Thymus (tissue), 11 donors: ENCODE data around the gene CYB5A. TPM values are rescaled to one million over a fixed set of nuclear protein-coding genes. Genes with fewer than 3 reads are reported as not detected.

ENCODE experiments used
- DNase-seq, 9 donors: peaks; one replicate each; pipeline ENCODE4 v3.0.0-alpha.2; 2013; ENCODE audit warnings: low spot score in 9 of 9, low read depth in 6 of 9, missing footprints in 1 of 9
- H3K27ac ChIP-seq, 2 donors: one replicate each; pipeline ENCODE4 v1.5.1; 2013; ENCODE audit warnings: control low read depth in 1 of 2, low read depth in 1 of 2, low read length in 1 of 2, mild to moderate bottlenecking in 1 of 2, moderate library complexity in 1 of 2
- H3K27me3 ChIP-seq, 2 donors: one replicate each; pipeline ENCODE4 v1.5.1; 2013; ENCODE audit warnings: low read length in 1 of 2; ENCODE audit not compliant: control insufficient read depth in 2 of 2, insufficient read depth in 1 of 2
- H3K36me3 ChIP-seq, 2 donors: one replicate each; pipeline ENCODE4 v1.5.1; 2013; ENCODE audit warnings: low read length in 1 of 2, mild to moderate bottlenecking in 1 of 2, moderate library complexity in 1 of 2; ENCODE audit not compliant: control insufficient read depth in 2 of 2, insufficient read depth in 2 of 2
- H3K4me1 ChIP-seq, 2 donors: one replicate each; pipeline ENCODE4 v1.5.1; 2013; ENCODE audit warnings: low read length in 2 of 2; ENCODE audit not compliant: control insufficient read depth in 2 of 2, insufficient read depth in 2 of 2
- H3K4me3 ChIP-seq, 2 donors: one replicate each; pipeline ENCODE4 v1.5.1; 2013; ENCODE audit warnings: low read length in 2 of 2, control low read depth in 1 of 2, mild to moderate bottlenecking in 1 of 2
- H3K9me3 ChIP-seq, 2 donors: one replicate each; pipeline ENCODE4 v1.5.1; 2013; ENCODE audit warnings: low read length in 1 of 2, mild to moderate bottlenecking in 1 of 2; ENCODE audit not compliant: control insufficient read depth in 2 of 2, insufficient read depth in 1 of 2
- WGBS: extraction: QIAGEN DNeasy Blood & Tissue Kit; methylation state at CpG from one replicate; pipeline ENCODE4 v1.1.7; 2013; 5-methylcytosine and 5-hydroxymethylcytosine counted together
- polyA plus RNA-seq: library from polyadenylated mRNA; stranded (reverse); fragments of 200-250 nt; gene quantifications from one replicate; pipeline ENCODE4 v1.2.3, GENCODE V29; 2013
- total RNA-seq: library from RNA; stranded (reverse); fragments of 120-200 nt; gene quantifications from one replicate; pipeline ENCODE4 v1.2.4, GENCODE V29; 2013
- donor health status: healthy.

Gene CYB5A
- total and polyA plus RNA-seq, 2 donors, result 52.9 to 86.2 TPM

DNA sequence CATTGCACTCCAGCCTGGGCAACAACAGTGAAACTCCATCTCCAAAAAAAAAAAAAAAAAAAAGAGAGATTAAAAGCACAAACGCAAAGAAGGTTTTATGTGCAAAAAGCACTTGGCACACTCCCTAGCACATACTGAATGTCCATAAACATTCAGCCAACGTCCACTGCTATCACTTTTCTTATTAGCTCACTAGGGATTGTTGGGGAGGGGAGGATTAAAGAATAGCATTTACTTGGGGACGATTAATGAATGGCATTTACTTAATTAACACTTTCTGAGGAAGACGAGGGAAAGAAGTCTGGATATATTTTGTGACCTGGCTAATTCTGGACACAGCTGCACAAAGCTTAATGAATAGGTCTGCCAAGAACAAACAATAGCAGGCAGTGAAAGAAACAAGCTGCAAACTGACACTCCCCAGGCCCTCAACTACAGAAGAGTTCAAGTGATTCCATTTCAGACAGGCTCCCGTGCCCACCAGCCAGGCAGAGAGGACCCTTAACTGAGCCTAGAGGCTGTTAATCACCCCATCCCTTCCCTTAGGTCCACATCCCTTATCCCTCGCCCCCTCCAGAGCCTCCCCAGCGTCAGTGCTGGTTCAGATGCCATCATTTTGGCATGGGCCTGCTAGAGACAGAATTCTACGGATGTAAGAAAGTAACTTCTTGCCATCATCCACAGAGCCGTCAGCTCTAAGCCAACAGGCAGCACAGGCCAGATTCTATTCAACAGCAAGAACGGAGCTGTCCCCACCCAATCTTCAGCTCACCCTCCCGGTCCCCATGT lies 7.4 kb downstream of the CYB5A start:
- 93% methylated on average over 11 of the region's 11 CpGs for WGBS
- no peak for DNase-seq
- no peaks in the 10 kb centered on the region for H3K9me3 ChIP-seq
- no peaks in the 10 kb centered on the region for H3K36me3 ChIP-seq
- no peak overlapping the region for H3K4me3 ChIP-seq
- H3K4me1 ChIP-seq, result peaks cover 63 to 74% of the 10 kb centered on the region in 2 donors
- H3K27ac ChIP-seq, result peak overlapping the region in 1 of 2 donors; percentile 66
- no peaks in the 10 kb centered on the region for H3K27me3 ChIP-seq

DNA sequence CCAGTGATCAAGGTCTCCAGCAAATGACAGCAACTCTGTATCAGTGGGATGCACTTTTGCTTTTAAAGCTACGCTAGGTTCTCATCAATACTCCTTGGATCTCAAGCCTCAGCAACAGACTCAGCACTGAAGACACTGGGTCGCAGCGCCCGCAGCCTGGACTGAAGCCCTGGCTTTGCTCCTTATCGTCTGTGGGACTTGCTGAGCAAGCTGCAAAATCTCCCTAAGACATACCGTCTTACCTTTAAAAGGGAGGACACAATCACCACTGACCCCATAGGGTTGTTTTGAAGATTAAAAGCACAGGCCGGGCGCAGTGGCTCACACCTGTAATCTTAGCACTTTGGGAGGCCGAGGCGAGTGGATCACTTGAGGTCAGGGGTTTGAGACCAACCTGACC lies 8.1 kb downstream of the CYB5A start:
- no peaks in the 10 kb centered on the region for H3K27me3 ChIP-seq
- no peaks in the 10 kb centered on the region for H3K9me3 ChIP-seq
- H3K4me1 ChIP-seq, result peaks cover 59 to 70% of the 10 kb centered on the region in 2 donors
- DNase-seq, result no peak
- H3K27ac ChIP-seq, result peak overlapping the region in 1 of 2 donors; percentile 67
- no peak overlapping the region for H3K4me3 ChIP-seq
- WGBS, result 90% methylated on average over 10 of the region's 10 CpGs
- no peaks in the 10 kb centered on the region for H3K36me3 ChIP-seq

DNA sequence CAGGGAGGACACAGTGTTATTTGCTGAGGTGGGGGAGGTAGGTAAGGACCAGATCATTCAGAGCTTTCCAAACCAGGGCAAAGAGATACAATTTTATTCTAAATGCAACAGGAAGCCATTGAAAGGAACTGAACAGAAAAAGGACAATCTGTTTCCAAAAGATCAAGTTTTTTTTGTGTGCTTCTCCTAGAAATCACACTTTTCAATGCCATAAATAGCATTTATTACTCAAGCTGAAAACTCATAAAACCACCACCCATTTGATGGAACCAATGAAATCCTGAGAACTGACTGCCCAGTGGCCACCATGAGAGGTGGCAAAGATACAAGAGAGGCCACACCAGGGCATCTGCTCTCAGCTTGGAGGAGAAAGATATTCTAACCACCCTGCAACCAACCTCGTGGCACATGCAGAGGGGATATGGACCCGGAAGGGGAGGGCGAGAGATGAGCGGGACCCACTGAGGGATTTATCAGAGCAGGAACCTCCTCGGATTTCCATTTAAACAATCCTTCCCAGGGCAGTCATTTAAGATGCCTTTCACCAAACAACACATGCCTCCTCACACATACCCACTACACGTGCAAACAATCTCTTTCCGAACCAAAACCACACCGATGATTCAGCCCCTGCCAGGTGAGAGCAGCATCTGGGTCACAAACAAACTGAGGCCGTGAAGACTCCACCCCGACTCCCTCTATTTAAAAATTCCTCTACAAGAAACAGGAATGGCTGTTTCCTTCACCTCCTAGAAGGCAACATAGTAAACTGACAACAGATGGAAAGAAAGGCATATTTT lies 8.8 kb downstream of the CYB5A start:
- peak overlapping the region; percentile 37 to 67 for H3K27ac ChIP-seq
- no peak overlapping the region for H3K4me3 ChIP-seq
- H3K4me1 ChIP-seq, result peaks cover 53 to 63% of the 10 kb centered on the region in 2 donors
- whole genome bisulfite sequencing, result 63% methylated on average over 10 of the region's 10 CpGs
- no peaks in the 10 kb centered on the region for H3K9me3 ChIP-seq
- no peaks in the 10 kb centered on the region for H3K27me3 ChIP-seq
- peak in 2 of 9 donors; percentile 50 to 68 for DNase-seq
- H3K36me3 ChIP-seq, result peaks cover 0 to under 1% of the 10 kb centered on the region in 2 donors

DNA sequence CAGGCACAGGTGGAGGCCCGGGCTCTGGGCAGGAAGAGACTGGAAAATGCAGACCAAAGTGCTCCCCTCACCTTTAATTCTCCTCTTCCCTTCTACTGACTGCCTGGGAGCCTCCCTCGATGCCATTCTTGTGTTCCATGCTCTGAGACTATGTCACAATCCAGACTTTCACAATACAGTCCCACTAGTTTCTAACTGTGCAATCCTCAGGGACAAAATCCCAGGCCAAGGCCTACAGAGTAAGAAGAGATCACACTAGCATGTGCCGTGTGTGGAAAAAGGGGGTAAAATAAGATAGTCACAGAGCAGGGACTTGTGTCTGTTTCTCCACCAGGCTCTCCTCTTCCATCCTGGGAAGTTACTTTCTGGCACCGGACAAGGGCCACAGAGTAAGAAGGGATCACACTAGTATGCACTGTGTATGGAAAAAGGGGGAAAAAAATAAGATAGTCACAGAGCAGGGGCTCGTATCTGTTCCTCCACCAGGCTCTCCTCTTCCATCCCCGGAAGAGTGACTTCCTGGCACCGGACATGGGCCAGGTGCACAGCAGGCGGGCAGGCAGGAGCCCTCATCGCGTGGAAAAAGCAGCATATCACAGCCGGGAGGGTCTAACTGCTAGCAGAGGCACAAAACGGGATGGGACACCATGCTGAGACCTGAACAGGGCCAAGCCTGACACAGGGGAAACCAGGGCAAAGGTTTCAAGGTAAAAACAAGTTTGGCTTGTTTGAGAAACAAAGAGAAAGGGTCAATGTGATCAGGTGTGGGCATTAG lies 9.6 kb downstream of the CYB5A start:
- Histone ChIP-seq H3K36me3 (peaks cover 0 to 8% of the 10 kb centered on the region in 2 donors), H3K9me3 (no peaks in the 10 kb centered on the region), H3K27ac (peak overlapping the region; percentile 67 to 71), H3K4me3 (no peak overlapping the region), H3K27me3 (no peaks in the 10 kb centered on the region), H3K4me1 (peaks cover 47 to 56% of the 10 kb centered on the region in 2 donors)
- DNase-seq, result peak in 2 of 9 donors; percentile 25 to 50
- 39% methylated on average over 12 of the region's 12 CpGs for WGBS

DNA sequence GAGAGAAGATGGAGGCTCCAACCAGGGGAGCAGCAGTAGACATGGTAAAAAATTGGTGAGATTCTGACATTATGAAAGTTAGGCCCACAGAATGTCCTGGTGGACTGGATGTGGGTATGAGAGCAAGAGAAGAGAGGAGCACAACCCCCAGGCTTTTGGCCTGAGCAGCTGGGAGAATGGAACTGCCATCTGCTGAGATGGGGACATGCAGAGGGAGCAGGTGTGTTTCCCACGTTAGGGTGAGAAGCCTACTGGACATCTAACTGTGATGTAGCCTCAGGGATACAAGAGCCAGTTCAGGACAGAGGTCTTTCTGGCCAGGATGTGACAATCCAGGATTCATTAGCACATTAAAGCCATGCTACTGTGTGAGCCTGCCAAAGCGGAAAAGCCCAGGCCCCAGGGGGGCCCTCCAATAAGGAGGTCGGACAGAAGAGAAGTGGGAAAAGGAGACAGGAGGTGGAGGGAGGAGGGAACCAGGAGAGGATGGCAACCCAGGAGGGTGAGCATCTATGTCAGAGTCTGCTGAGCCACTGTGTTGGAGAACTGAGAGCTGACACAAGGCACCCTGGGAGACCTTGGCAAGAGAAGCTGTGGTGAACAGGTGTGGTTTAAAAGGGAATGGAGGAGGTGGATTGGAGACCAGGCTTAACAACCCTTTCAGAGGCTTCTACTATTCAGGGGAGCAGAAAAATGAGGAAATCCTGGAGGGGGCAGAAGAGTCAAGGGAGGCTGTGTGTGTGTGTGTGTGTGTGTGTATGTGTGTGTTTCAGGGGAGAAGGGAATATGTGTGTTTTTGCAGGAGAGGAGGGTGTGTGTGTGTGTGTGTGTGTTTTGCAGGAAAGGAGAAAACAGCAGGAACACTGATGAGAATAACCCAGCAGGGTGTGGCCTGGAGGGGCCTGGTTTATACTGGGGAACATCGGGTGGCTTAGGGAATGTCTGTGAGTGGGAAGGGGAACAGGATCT lies 10.5 kb downstream of the CYB5A start:
- Histone ChIP-seq H3K36me3 (peaks cover 0 to 8% of the 10 kb centered on the region in 2 donors), H3K27me3 (no peaks in the 10 kb centered on the region), H3K9me3 (no peaks in the 10 kb centered on the region), H3K27ac (peak overlapping the region; percentile 67 to 71), H3K4me3 (no peak overlapping the region), H3K4me1 (peaks cover 43 to 51% of the 10 kb centered on the region in 2 donors)
- 80% methylated on average over 4 of the region's 4 CpGs for WGBS
- DNase-seq, result peak in 3 of 9 donors; percentile 41 to 69 (median 42)

DNA sequence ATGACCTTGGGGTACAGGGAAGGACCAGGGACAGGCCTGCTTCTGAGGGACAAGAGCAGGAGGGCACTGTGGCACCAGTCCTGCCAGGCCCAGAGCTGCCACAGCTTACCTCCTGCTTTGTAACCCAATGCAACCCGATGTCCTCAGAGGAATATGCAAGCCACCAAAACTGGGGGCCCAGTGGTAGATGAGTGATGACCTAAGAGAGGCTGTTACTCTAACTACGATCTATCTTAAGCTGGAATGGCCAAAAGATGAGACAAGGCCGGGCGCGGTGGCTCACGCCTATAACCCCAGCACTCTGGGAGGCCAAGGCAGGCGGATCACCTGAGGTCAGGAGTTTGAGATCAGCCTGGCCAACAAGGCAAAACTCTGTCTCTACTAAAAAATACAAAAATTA lies 12.8 kb downstream of the CYB5A start:
- Histone ChIP-seq H3K9me3 (no peaks in the 10 kb centered on the region), H3K4me3 (no peak overlapping the region), H3K27ac (no peak overlapping the region), H3K36me3 (peaks cover 0 to 8% of the 10 kb centered on the region in 2 donors), H3K27me3 (no peaks in the 10 kb centered on the region), H3K4me1 (peaks cover 28 to 35% of the 10 kb centered on the region in 2 donors)
- over 99% methylated on average over 7 of the region's 7 CpGs for WGBS
- no peak for DNase-seq

DNA sequence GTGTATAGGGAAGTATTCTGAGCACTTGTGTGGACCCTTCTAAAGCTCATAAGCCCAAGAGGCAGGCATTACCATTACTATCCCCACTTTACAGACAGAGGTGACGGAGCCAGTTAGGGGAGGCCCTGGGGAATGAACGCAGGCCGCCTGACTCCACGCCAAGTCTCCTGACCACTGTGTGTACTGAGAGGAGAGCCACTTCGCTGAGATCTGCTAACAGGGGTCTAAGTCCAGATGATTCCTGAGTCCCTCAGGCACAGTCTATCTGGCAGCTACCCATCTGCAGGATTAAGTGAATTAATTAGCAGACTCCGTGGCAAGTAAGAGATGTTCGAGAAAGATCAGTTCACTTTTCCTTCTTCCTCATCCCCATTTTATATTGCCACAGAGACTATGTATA lies 13.7 kb downstream of the CYB5A start:
- Histone ChIP-seq H3K9me3 (no peaks in the 10 kb centered on the region), H3K27me3 (no peaks in the 10 kb centered on the region), H3K27ac (no peak overlapping the region), H3K4me1 (peaks cover 20 to 27% of the 10 kb centered on the region in 2 donors), H3K4me3 (no peak overlapping the region), H3K36me3 (peaks cover 0 to 8% of the 10 kb centered on the region in 2 donors)
- WGBS, result 98% methylated on average over 7 of the region's 7 CpGs
- DNase-seq, result no peak

DNA sequence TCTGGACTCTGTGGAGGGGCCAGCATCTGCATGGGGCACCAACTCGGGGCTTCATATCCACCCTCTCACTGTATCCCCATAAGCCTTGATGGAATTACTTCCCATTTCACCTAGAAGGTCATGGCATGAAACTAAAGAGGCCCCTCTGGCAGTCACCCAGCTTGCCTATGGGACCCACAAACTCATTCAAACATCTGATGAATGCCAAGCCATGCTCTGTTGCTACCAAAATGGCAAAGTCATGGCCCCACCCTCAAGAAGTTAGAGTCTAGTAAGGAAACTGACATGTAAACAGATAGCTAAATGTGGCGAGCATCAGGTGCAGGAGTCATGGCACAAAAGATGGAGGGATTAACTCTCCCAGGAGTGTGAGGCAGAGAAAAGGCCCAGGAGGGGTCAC lies 14.5 kb downstream of the CYB5A start:
- Histone ChIP-seq H3K27ac (no peak overlapping the region), H3K9me3 (no peaks in the 10 kb centered on the region), H3K27me3 (no peaks in the 10 kb centered on the region), H3K36me3 (peaks cover 0 to 8% of the 10 kb centered on the region in 2 donors), H3K4me1 (peaks cover 12 to 19% of the 10 kb centered on the region in 2 donors), H3K4me3 (no peak overlapping the region)
- DNase-seq, result no peak
- whole genome bisulfite sequencing, result over 99% methylated on average over 2 of the region's 2 CpGs
